K562 (cell line): ENCODE results near the gene POLN. TPM values are rescaled to one million over a fixed set of nuclear protein-coding genes. Genes with fewer than 3 reads are reported as not detected.

ENCODE experiments used
- ATAC-seq: fragments of 200-7000 bp; cut with Tn5 transposase; 3 replicates; pipeline ENCODE4 v1.9.1; 2020; ENCODE audit warnings: moderate library complexity
- BruUV-seq: library from RNA; stranded (reverse); fragments of 400-500 nt; replicated peaks from 2 replicates; lab custom pipeline; 2021; lab: Mats Ljungman, UMichigan
- CTCF ChIA-PET: fragments of 300-600 bp; formaldehyde crosslinking; extraction: SDS; loops from one replicate; lab custom pipeline; 2021; ENCODE audit warnings: low intra/inter-chr PET ratio; lab: Yijun Ruan, JAX
- POLR2A ChIA-PET: fragments of 300-600, 350-650 bp; sonication (Branson Sonifier 250); formaldehyde crosslinking; extraction: SDS; loops from one replicate; lab custom pipeline; 2021; ENCODE audit warnings: antibody characterized with exemption, inconsistent platforms; lab: Yijun Ruan, JAX
- DNase-seq, 4 experiments: peaks; one replicate each; pipeline versions ENCODE4 v3.0.0 to v3.0.0-alpha.2; 2011 to 2018; ENCODE audit warnings: low spot score in 3 of 4, mixed read lengths in 3 of 4; ENCODE audit errors: extremely low read depth in 1 of 4
- FAIRE-seq: peaks from 2 replicates; lab custom pipeline; 2011; peaks lifted over from hg19 to GRCh38; lab: Jason Lieb, UNC
- H2AFZ ChIP-seq: 2 replicates; pipeline ENCODE4 v1.6.0; 2011; ENCODE audit warnings: low read depth, low read length, control low read depth, inconsistent platforms
- H3K27ac ChIP-seq: fragments of 200-600 bp; 3 replicates; pipeline ENCODE4 v1.8.0; 2011; ENCODE audit warnings: low read depth, mild to moderate bottlenecking, control low read depth, inconsistent platforms, low read length, moderate library complexity, mixed read lengths; ENCODE audit errors: extremely low read depth
- H3K27me3 ChIP-seq, 2 experiments: fragments of 300-600 bp in 1 of 2; 2 replicates in 1 of 2; 3 replicates in 1 of 2; pipeline versions ENCODE4 v1.6.0 to v1.8.0; 2011; ENCODE audit warnings: inconsistent platforms in 2 of 2, low read length in 2 of 2, mild to moderate bottlenecking in 1 of 2, mixed read lengths in 1 of 2, moderate library complexity in 1 of 2; ENCODE audit not compliant: control insufficient read depth in 2 of 2, insufficient read depth in 2 of 2
- H3K36me3 ChIP-seq: fragments of 300-600 bp; 3 replicates; pipeline ENCODE4 v1.8.0; 2011; ENCODE audit warnings: mild to moderate bottlenecking, low read length, inconsistent platforms; ENCODE audit not compliant: control insufficient read depth, insufficient read depth
- H3K4me1 ChIP-seq, 2 experiments: fragments of 200-600 bp in 1 of 2; replicated peaks in 1 of 2; 2 replicates in 1 of 2; 3 replicates in 1 of 2; pipeline versions ENCODE4 v1.5.1 to v1.8.0; 2011; ENCODE audit warnings: inconsistent platforms in 2 of 2, low read length in 2 of 2, mild to moderate bottlenecking in 1 of 2, mixed read lengths in 1 of 2, moderate library complexity in 1 of 2; ENCODE audit not compliant: control insufficient read depth in 2 of 2, insufficient read depth in 2 of 2
- H3K4me2 ChIP-seq: 2 replicates; pipeline ENCODE4 v1.6.1; 2011; ENCODE audit warnings: low read length, control low read depth, inconsistent platforms, mixed read lengths; ENCODE audit not compliant: insufficient read depth
- H3K4me3 ChIP-seq: fragments of 200-600 bp; sonication (generic), shearing (Covaris generic); 2 replicates; pipeline ENCODE4 v1.5.1; 2016; ENCODE audit warnings: control low read depth, inconsistent platforms
- H3K79me2 ChIP-seq: fragments of 200-600 bp; 3 replicates; pipeline ENCODE4 v1.8.0; 2011; ENCODE audit warnings: low read length, inconsistent platforms; ENCODE audit not compliant: control insufficient read depth, insufficient read depth
- H3K9ac ChIP-seq, 2 experiments: 2 replicates each; pipeline versions ENCODE4 v1.6.0 to v1.6.1; 2011; ENCODE audit warnings: low read depth in 2 of 2, low read length in 2 of 2, control low read depth in 1 of 2, inconsistent platforms in 1 of 2, mild to moderate bottlenecking in 1 of 2, mixed read lengths in 1 of 2; ENCODE audit not compliant: insufficient read depth in 1 of 2
- H3K9me1 ChIP-seq: one replicate; pipeline ENCODE4 v1.6.0; 2011; ENCODE audit warnings: inconsistent platforms, mild to moderate bottlenecking, low read length, moderate library complexity; ENCODE audit not compliant: control insufficient read depth, insufficient read depth
- H3K9me3 ChIP-seq: replicated peaks from 2 replicates; pipeline ENCODE4 v1.5.1; 2011; ENCODE audit warnings: low read depth, low read length, inconsistent platforms; ENCODE audit not compliant: control insufficient read depth, insufficient read depth
- H4K20me1 ChIP-seq: replicated peaks from 2 replicates; pipeline ENCODE4 v1.6.1; 2011; ENCODE audit warnings: low read length, inconsistent platforms, mixed read lengths; ENCODE audit not compliant: control insufficient read depth, insufficient read depth
- CREM ChIP-seq: IDR thresholded peaks from 2 replicates; pipeline ENCODE4 v1.6.1; 2014; ENCODE audit warnings: antibody characterized with exemption, low read depth
- ELF2 ChIP-seq: fragments of 250-450 bp; sonication (Bioruptor Pico); IDR thresholded peaks from 2 replicates; pipeline ENCODE4 v1.5.0; 2021; ENCODE audit warnings: mild to moderate bottlenecking
- ELF4 ChIP-seq: fragments of 450-650 bp; formaldehyde crosslinking; IDR thresholded peaks from 2 replicates; pipeline ENCODE4 v1.4.0; 2022; ENCODE audit warnings: missing genetic modification characterization
- HCFC1 ChIP-seq: IDR thresholded peaks from 2 replicates; pipeline ENCODE4 v1.6.1; 2012; ENCODE audit warnings: low read depth, low read length, improper control_type of control experiment
- NRF1 ChIP-seq, 2 experiments: fragments of 450-650 bp; IDR thresholded peaks in 1 of 2; conservative IDR thresholded peaks in 1 of 2; 2 replicates each; pipeline ENCODE4 v1.6.1; 2014; ENCODE audit warnings: mild to moderate bottlenecking in 2 of 2
- STAG1 ChIP-seq: sonication (generic); formaldehyde crosslinking; IDR thresholded peaks from 2 replicates; pipeline ENCODE4 v1.5.0; 2020; ENCODE audit warnings: missing genetic modification reagents, borderline replicate concordance
- THRAP3 ChIP-seq: fragments of 450-650 bp; IDR thresholded peaks from 2 replicates; pipeline ENCODE4 v1.6.1; 2016; ENCODE audit warnings: mild to moderate bottlenecking, inconsistent platforms, borderline replicate concordance
- ZNF518B ChIP-seq: fragments of 250-450 bp; sonication (Bioruptor Pico); IDR thresholded peaks from 2 replicates; pipeline ENCODE4 v1.5.0; 2021; ENCODE audit warnings: mild to moderate bottlenecking, moderate library complexity
- ZNF561 ChIP-seq: fragments of 450-650 bp; formaldehyde crosslinking; conservative IDR thresholded peaks from 2 replicates; pipeline ENCODE4 v1.4.0; 2020; ENCODE audit warnings: mild to moderate bottlenecking, moderate library complexity
- WGBS: fragments of 100-300 bp; shearing (Covaris generic); methylation state at CpG from one replicate; pipeline ENCODE4 v1.1.6; 2016; ENCODE audit warnings: low coverage, mixed read lengths; ENCODE audit not compliant: insufficient coverage; ENCODE audit errors: missing lambda C conversion rate; 5-methylcytosine and 5-hydroxymethylcytosine counted together
- in situ Hi-C: fragments of 300-500 bp; cut with MboI; formaldehyde crosslinking; loops from 4 replicates; pipeline ENCODE4 v1.15.0; 2018; ENCODE audit warnings: inconsistent platforms, mixed read lengths
- intact Hi-C: fragments of 100-400 bp; cut with micrococcal nuclease; formaldehyde crosslinking; loops from 2 replicates; pipeline ENCODE4 v1.14.2; 2022
- polyA plus RNA-seq, 8 experiments: library from polyadenylated mRNA; depleted of rRNA in 4 of 8; stranded (reverse) in 5 of 8; unstranded in 3 of 8; fragments of >200 nt; fragmentation: Nextera tagmentation in 2 of 8; fragmentation: Illumina TruSeq in 1 of 8; extraction: Ambion mirVana in 2 of 8; extraction: Trizol in 1 of 8; gene quantifications; 2 replicates each; pipeline versions ENCODE4 v1.2.1 to v1.2.3, GENCODE V29; 2011 to 2014; ENCODE audit warnings: inconsistent platforms in 1 of 8, missing spikeins in 1 of 8
- total RNA-seq, 7 experiments: library from RNA; depleted of rRNA in 6 of 7; stranded (reverse); fragments of >200 nt in 6 of 7; fragmentation: Illumina TruSeq in 2 of 7; extraction: Trizol in 2 of 7; gene quantifications; 2 replicates each; pipeline versions ENCODE4 v1.2.1 to v1.2.3, GENCODE V29; 2011 to 2021; ENCODE audit warnings: low replicate concordance in 1 of 7
- TF ChIP-seq, protein P1 (sequence below): sonication (generic); formaldehyde crosslinking; IDR thresholded peaks from 2 replicates; pipeline ENCODE4 v1.8.0; 2022; ENCODE audit warnings: mild to moderate bottlenecking, missing genetic modification reagents
- TF ChIP-seq, protein P2 (sequence below): sonication (generic); formaldehyde crosslinking; IDR thresholded peaks from 2 replicates; pipeline ENCODE4 v1.8.1; 2023; ENCODE audit warnings: mild to moderate bottlenecking, missing genetic modification reagents, moderate library complexity

Gene POLN
- total and polyA plus RNA-seq, 9 of the 15 experiments (the other 6 are each of a cell fraction or from before 2014, with no cell fraction given), result 0.08 to 0.91 (median 0.32) TPM

DNA sequence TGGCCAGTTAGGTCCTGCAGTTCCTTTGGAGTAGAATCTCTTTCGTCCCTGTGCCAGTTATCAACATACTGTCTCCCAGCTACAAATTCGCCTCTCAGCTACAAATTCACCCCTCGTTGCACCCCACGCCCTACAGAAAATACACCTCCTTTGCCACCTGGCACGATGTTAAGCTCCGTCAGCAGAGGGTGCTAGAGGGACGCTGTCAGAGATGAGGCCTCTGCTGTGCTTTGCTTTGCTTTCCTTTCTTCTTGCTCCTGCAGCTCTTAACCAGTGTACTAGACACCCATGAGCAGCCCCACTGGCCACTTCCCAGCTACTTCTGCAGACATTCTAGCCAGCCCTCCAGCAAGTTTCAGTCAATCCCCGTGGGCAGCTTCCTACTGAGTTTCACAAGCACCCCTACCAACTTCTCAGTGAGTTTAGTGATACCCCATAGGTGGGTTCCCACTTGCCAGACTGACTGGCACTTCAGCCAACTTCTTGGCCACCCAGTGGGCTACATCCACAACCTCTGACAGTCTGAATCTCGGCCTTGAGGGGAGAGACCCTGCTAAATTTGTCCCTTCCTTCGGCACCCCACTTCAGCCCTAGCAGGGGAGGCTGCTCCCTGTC is 21.8 kb downstream of the POLN start:
- DNase-seq (peak; percentile 67 to 81 (median 69)), ATAC-seq (peak; percentile 97), FAIRE-seq (peak; percentile 89)
- H3K36me3 ChIP-seq, result peaks cover 10% of the 10 kb centered on the region; the same call in 1 of the 3 replicates
- no peak overlapping the region for H3K4me2 ChIP-seq
- in situ Hi-C loops, result loop anchor here (10.0 kb wide), 1 partner anchor 225 kb away; no protein-coding TSS in a partner anchor
- peak overlapping the region in 1 of 2 experiments; percentile 15; a peak in 1 of 4 replicates for H3K9ac ChIP-seq
- POLR2A ChIA-PET, result interaction anchor here (0.6 to 1.3 kb wide), 9 partner anchors 8 to 224 kb away, joined by 3 to 6 read pairs (median 3); partner anchors contain the start of genes HAUS3 and POLN
- H3K9me1 ChIP-seq, result no peaks in the 10 kb centered on the region
- H2AFZ ChIP-seq, result no peak overlapping the region
- peaks cover 7% of the 10 kb centered on the region; the same call in 1 of the 2 replicates for H4K20me1 ChIP-seq
- CTCF ChIA-PET, result interaction anchor here (0.5 to 2.8 kb wide), 4 partner anchors 200 to 249 kb away, joined by 3 to 25 read pairs (median 11); partner anchors contain the start of gene RNF4
- intact Hi-C loops, result loop anchor here (1.0 to 5.0 kb wide), 2 partner anchors 132 to 221 kb away; no protein-coding TSS in a partner anchor
- no peaks in the 10 kb centered on the region for H3K9me3 ChIP-seq
- no peaks in the 10 kb centered on the region; a peak in 1 of 5 replicates for H3K4me1 ChIP-seq
- H3K4me3 ChIP-seq, result no peak overlapping the region
- WGBS, result 5% methylated on average over 10 of the region's 10 CpGs
- no peaks in the 10 kb centered on the region for H3K79me2 ChIP-seq
- BruUV-seq, result no TSS peak
- H3K27ac ChIP-seq, result no peak overlapping the region
- H3K27me3 ChIP-seq, result peaks cover 0 to 9% of the 10 kb centered on the region in 2 experiments; a peak in 3 of 5 replicates
- TF ChIP-seq, protein P1, sequence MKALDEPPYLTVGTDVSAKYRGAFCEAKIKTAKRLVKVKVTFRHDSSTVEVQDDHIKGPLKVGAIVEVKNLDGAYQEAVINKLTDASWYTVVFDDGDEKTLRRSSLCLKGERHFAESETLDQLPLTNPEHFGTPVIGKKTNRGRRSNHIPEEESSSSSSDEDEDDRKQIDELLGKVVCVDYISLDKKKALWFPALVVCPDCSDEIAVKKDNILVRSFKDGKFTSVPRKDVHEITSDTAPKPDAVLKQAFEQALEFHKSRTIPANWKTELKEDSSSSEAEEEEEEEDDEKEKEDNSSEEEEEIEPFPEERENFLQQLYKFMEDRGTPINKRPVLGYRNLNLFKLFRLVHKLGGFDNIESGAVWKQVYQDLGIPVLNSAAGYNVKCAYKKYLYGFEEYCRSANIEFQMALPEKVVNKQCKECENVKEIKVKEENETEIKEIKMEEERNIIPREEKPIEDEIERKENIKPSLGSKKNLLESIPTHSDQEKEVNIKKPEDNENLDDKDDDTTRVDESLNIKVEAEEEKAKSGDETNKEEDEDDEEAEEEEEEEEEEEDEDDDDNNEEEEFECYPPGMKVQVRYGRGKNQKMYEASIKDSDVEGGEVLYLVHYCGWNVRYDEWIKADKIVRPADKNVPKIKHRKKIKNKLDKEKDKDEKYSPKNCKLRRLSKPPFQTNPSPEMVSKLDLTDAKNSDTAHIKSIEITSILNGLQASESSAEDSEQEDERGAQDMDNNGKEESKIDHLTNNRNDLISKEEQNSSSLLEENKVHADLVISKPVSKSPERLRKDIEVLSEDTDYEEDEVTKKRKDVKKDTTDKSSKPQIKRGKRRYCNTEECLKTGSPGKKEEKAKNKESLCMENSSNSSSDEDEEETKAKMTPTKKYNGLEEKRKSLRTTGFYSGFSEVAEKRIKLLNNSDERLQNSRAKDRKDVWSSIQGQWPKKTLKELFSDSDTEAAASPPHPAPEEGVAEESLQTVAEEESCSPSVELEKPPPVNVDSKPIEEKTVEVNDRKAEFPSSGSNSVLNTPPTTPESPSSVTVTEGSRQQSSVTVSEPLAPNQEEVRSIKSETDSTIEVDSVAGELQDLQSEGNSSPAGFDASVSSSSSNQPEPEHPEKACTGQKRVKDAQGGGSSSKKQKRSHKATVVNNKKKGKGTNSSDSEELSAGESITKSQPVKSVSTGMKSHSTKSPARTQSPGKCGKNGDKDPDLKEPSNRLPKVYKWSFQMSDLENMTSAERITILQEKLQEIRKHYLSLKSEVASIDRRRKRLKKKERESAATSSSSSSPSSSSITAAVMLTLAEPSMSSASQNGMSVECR (CRISPR knock-in tag), result 0 out of 2 replicates have a peak, but pooled peaks have one; percentile 25
- TF ChIP-seq NRF1 (conservative IDR thresholded peaks at IDR 0.05 in 1 of 2, IDR thresholded peaks at IDR 0.05 in 1 of 2), result 0 out of 4 replicates have a peak, but pooled peaks of 1 of the 2 experiments have one; percentile 10
- no peak for TF ChIP-seq ELF4
- TF ChIP-seq, protein P2, sequence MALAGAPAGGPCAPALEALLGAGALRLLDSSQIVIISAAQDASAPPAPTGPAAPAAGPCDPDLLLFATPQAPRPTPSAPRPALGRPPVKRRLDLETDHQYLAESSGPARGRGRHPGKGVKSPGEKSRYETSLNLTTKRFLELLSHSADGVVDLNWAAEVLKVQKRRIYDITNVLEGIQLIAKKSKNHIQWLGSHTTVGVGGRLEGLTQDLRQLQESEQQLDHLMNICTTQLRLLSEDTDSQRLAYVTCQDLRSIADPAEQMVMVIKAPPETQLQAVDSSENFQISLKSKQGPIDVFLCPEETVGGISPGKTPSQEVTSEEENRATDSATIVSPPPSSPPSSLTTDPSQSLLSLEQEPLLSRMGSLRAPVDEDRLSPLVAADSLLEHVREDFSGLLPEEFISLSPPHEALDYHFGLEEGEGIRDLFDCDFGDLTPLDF (CRISPR knock-in tag), result 0 out of 2 replicates have a peak, but pooled peaks have one; percentile 20
- TF ChIP-seq HCFC1, result 0 out of 2 replicates have a peak, but pooled peaks have one; percentile 24
- 0 out of 2 replicates have a peak, but pooled peaks have one; percentile 24 for TF ChIP-seq CREM
- no peak for TF ChIP-seq ZNF518B (CRISPR knock-in tag)
- no peak for TF ChIP-seq THRAP3
- TF ChIP-seq STAG1 (CRISPR knock-in tag), result peak; percentile 98
- TF ChIP-seq ELF2 (CRISPR knock-in tag), result 0 out of 2 replicates have a peak, but pooled peaks have one; percentile 49
- TF ChIP-seq ZNF561 (CRISPR knock-in tag), result no peak
